ENCODE results near the gene SLC35G4. TPM values are rescaled to one million over a fixed set of nuclear protein-coding genes. Genes with fewer than 3 reads are reported as not detected.
"Not testable (repeated sequence)": the region's sequence is repeated elsewhere in the genome, so short reads cannot be mapped to it uniquely, and the experiment has no call there.

Gene SLC35G4
- not detected in 2 replicates for total RNA-seq (2014; rRNA removed; shearing (Covaris generic))

DNA sequence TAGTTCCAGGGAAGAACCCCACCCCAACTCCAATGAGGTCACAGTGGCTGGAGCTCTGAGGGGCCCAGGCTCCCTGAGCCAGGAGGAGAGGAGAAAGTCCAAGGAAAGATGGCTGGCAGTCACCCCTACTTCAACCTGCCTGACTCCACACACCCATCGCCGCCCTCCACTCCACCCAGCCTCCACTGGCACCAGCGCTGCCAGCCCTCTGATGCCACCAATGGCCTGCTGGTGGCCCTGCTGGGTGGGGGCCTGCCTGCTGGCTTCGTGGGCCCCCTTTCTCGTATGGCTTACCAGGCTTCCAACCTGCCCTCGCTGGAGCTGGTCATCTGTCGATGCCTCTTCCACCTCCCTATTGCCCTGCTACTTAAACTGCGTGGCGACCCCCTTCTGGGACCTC is at the start of gene SLC35G4:
TSS of gene SLC35G4 (plus strand) at position 109 of the 400 bp plus-strand sequence. CDS start at position 109, 0 bp downstream.
- not testable (repeated sequence) for DNase-seq (ENCODE audit: low spot score)

DNA sequence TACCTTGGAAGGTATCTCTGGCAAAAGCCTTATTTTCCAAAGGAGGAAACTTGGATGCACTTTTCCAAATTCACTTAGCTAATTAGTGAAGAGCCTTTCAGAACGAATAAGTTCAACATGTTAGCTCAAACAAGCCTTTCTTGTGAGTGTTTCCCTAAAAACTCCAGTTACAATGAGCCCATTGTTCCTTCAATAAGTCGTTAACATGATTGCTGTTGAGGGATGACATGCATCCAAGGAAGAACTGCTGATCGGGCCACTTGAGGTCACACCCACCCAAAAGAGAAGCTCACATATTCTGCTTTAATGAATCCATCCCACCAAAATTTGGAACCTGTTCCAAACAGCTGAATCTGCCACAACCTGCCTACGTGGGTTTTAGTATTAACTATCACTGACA is 48.1 kb upstream of the SLC35G4 start:
- DNase-seq (ENCODE audit: low spot score), result no peak

DNA sequence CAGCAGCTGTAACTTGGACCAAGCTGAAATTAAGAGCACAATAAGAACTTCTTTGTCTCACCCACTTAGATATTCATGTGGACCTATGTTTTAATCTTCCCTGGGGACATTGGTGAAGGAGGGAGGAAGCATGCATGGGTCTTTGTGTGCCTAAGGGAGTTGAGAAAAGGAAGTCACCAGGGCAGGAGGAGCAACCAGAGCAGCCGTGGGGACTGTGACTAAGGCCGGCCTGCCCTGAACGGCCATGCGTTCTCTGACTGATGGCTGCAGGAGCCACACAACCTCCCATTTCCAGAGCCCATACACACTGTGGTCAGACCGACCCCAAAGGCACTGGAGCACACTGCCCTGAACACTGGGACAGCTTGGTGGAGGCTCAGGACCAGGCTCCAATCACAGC is 43.7 kb upstream of the SLC35G4 start:
- DNase-seq (ENCODE audit: low spot score), result no peak

DNA sequence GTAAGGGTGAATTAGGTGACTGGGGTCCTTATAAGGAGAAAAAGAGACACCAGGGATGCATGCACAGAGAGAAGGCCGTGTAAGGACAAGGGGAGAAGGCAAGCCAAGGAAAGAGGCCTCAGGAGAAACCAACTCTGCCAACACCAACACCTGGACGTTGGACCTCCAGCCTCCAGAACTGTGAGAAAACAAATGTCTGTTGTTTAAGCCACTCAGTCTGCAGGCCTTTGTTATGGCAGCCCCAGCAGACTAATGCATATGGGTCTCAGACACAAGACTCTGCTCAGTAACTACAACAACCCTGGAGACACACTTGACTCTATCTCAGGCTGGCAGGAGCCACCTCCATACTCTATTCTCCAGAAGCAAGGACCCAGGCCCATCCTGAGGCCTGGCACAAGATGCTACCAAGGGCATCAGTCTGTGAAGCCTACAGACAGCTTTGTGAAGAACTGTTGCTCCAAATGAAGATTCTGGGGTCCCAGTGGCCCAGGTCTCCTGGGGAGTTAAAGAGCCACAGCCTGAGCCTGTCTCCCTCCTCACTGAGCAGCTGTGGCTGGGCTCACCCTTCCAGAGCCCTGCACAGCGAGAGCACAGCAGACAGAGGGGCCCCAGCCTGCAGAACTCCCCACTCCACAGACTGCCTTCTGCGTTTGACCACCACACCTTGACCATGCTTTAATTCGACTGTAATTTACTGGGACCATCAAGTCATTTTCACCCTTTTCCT is 43.0 kb upstream of the SLC35G4 start:
- DNase-seq (ENCODE audit: low spot score), result no peak

DNA sequence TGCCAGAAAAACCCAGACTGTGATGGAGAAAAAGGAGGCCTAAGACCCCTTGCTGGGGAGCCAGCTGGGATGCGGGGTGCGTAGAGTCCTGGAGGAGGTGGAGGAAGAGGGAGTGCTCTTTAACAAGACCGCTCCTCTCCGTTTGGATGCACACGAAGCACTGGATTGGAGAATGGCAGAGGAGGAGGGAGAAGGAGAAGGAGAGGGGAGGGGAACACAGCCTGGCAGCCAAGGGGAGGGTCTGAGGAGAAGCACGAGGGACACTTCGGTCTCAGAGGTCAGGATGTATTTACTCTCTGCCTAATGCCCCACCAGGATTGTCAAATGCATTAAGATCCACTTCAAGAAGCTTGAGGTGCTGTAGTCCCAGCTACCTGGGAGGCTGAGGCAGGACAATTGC is 42.0 kb upstream of the SLC35G4 start:
- no peak for DNase-seq (ENCODE audit: low spot score)

DNA sequence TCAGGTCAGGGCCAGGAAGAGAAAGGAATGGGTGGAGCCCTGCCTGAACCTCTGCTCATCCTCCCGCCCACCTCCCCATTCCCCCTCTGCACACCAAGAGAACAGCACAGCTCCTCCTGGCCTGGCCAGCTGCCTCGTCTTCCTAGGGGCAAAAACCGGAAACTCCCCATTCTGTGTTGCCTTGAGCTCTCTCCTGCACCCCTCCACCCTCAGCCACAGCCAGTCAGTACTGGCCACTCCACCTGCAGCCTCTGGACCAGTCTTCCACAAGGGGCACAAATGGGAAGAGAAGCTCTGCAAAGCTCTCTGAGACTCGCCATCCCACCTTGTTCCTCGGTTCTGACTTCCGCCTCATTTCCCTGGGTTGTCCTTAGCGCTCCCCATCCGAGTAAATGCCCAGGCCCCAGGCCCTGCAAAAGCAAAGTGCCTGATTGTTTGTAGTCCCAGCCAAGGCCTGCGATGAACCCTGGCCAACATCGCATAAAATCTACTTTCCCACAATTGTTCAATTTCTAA is 39.3 kb upstream of the SLC35G4 start:
- no peak for DNase-seq (ENCODE audit: low spot score)

DNA sequence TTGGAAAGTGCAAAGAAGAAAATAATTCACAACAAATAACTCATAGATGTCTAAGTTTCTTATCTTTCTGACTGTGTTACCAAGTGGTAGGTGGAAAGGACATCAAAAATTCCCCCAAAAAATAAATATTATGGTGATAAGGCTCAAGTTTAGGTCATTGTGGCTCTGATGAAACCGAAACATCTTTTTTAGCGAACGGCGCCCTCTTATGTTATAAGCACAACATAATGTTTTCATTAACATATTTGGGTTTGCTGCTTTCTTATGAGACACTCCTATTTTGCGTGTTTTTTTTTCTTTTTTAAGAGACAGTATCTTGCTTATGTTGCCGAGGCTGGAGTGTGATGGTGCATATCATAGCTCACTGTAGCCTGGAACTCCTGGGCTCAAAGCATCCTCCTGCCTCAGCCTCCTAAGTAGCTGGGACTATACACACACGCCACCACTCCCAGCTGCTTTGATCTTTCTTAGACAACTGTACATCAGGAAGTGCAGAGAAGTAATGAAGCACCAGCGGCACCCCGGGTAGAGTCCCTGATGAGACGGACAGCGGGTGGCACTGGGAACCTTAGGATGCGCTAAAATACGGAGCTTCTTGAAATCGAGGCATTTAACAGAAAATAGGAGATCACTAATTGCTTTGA is 38.5 kb upstream of the SLC35G4 start:
- DNase-seq (ENCODE audit: low spot score), result peak; percentile 19

DNA sequence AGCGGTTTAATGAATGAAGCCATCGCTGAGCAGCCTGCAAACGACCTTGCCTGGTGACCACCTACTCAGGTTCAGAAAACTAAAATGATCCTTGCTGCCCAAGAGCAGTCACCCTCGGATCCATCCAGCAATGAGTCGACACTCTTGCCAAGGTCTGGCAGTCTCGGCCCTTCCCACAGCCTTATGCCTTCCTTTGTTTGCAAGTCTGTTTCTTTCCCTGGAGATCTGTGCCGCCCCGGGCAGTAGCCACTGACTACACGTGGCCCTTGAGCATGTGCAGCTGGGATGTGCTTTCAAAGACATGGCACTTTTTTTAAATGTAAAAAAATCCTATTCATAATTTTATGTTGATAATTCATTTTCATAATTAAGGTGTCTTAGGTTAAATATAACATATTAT is 37.2 kb upstream of the SLC35G4 start:
- DNase-seq (ENCODE audit: low spot score), result no peak

DNA sequence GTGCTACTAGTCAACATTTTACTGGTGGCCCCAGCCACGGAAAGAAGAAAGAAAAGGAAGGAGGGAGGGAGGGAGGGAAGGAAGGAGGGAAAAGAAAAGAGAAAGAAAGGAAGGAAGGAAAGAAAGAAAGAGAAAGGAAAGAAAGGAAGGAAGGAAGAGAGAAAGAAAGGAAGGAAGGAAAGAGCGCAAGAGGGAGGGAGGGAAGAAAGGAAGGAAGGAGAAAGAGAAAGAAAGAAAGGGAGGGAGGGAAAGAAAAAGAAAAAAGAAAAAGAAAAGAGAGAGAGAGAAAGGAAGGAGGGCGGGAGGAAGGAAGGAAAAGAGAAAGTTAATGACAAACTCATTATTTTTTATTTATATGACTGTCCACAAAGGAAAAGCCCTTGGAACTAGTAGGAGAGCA is 34.9 kb upstream of the SLC35G4 start:
- DNase-seq (ENCODE audit: low spot score), result no peak

DNA sequence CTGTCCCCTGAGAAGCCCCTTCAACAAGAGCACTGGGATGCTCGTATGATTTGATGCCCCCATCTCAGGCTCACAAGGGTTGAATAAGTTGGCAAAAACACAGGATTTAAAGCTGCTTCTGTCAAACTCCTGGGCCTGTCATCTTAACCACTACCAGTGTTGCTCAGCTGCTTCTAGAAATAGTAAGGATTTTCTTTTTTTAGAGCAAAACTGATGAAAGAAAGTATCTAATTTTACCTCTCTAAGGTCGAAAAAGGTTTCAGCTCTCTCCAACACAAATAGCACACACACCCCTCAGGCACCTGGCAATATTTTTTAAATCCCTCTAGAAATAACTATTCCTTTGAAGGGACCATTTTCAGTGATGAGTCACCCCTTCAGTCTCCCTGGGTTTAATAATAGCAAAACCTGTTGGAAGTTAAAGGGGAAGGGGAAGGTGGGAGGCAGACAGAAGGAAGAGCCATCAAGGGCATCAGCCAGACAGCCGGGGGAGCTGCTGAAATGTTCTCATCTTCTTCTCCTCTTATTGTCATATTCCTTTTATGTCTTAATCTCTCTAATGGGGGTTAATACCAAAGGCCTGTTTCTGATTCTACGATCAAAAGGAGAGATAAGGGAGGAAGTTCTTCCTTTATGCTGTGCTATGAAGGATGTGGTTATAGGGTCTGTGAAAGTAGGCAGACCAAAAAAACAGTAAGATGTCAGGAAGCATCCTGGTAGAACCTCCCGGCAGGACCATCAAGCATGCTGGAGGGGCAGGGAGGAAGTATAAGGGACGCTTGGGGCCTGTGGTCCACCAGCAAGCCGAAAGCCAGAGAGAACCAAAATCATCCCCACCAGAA is 31.9 kb upstream of the SLC35G4 start:
- DNase-seq (ENCODE audit: low spot score), result no peak

DNA sequence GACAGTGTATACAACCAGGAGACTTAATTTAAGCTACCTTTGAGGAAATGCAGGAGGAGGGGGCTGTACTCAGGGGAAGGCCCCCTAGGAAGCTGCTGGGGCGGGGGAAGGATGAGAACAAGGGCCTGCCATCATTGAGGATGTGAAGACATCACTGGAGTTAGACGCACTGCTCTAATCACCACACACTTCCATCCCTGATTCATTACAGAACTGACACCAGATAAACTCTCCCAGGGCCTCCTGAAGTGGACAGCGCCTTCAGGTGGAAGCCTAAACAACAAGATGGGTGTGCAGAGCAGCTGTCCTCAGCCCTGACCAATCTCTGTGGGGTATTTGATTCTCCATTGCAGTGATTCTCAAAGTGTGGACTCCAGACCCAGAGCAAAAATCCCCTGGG is 30.6 kb upstream of the SLC35G4 start:
- no peak for DNase-seq (ENCODE audit: low spot score)

DNA sequence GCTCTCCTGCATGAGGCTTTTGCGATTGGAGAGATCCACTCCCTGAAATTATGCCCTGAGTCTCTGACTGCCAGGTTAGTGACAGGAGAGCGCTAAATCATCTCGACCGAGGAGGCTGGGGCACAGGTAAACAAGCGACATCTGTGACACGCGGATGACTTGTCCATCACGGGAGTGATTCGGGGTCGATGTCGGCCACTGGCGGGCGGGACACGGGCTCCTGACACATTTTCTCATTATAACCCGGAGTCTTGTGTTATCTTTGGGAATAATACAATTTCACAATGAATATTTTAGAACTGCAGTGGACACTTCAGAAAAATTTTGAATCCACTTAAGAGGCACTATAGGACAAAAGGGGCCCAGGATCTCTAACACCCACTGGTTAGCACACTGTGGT is 29.5 kb upstream of the SLC35G4 start:
- DNase-seq (ENCODE audit: low spot score), result no peak

DNA sequence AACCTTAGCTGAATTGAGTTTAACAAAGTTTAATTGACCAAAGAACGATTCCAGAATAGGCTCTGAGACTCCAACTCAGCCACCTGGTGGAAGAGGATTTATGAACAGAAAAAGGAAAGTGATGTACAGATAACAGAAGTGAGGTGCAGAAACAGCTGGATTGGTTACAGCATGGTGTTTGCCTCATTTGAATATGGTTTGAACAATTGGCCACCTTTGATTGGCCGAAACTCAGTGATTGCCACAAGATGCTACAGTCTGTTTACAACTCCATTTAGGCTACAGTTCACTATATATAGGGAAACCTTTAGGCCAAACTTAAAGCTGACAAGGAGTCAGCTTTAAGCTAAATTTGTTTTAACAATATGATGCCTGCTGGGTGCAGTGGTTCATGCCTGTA is 28.1 kb upstream of the SLC35G4 start:
- DNase-seq (ENCODE audit: low spot score), result no peak

DNA sequence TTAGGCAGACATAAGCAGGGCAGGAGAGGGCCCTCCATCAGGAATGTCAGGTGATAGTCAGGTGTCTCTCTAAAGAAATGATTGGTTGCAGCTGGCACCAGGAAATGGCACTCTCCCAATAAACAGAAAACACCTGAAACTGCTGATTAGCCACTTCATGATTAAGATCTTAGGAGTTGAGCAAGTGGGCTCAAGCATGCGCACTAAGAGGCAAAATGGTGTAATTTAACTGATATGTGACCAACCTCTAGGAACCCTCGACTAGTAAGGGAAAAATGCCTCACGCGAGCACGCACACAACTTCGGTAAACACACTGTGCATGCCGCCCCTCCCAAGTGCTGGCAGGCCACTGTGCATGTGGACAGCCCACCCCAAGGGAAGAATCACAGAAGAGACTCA is 23.8 kb upstream of the SLC35G4 start:
- DNase-seq (ENCODE audit: low spot score), result no peak

DNA sequence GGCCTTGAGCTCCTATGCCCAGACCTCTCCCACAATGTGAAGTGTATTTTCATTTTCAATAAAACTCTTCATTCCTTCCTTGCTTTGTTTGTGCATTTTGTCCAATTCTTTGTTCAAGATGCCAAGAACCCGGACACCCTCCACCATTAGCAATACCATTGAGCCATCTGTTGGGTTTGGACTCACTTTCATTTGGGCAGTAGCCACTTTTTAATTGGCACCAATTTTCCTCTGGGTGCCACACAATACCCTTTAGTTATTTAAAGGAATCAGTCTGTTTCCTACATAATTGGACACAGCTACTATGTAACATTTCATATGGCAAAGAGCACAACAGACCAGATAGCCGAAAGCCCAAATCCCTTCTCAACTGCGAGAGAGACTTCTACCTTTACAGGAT is 22.5 kb upstream of the SLC35G4 start:
- DNase-seq (ENCODE audit: low spot score), result no peak

DNA sequence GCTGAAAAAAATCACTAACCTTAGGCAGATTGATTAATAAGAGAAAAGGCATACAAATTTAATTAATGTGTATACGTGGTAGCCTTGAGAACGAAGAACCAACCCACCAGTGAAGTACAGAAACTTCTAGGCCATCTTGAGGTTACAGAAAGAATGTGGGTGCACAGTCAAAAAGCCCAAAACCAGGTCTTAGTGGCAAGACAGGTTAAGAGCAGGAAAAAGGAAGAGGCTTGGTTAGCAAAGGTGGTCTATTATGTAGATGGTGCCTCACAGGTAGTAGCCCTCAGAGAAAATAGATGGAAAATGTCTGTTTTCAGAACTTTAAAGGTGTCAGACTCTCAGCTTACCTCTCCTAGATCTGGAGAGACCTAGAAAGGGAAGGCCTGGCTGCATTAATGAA is 22.0 kb upstream of the SLC35G4 start:
- DNase-seq (ENCODE audit: low spot score), result no peak

DNA sequence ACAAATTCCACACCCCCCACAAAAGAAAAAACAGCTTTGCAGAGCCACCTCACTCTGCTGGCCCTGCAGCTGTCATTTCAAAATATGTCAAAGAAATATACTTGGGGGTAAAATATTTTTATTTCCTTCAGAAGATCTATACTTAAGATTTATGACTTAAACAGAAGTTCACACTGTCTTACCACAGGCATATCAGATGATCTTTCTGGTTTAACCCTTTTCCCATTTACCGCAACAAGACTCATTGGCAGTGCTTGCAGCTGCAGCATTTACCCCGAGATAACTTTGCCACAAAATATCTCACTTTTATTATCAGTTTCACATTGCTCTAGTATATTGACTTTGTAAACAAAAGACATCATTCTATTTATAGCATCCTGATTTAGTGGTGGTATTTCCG is 21.6 kb upstream of the SLC35G4 start:
- no peak for DNase-seq (ENCODE audit: low spot score)

DNA sequence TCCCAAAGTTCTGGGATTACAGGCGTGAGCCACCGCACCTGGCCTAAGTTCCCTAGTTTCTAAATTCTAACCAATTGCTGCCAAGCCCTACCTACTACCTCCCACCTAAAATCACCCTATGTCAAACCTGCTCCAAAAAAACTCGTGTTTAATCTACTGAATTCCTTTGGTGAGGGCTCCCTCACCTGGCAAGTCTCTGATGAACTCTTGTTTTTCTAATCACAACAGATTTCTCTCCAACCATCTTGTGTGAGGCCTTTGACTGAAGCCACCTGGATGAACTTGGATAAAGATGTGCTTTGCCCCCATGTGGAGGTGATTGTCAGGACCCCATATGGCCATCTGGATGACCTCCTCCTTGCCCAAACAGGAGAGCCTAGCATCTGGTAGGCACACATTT is 17.4 kb upstream of the SLC35G4 start:
- DNase-seq (ENCODE audit: low spot score), result no peak

DNA sequence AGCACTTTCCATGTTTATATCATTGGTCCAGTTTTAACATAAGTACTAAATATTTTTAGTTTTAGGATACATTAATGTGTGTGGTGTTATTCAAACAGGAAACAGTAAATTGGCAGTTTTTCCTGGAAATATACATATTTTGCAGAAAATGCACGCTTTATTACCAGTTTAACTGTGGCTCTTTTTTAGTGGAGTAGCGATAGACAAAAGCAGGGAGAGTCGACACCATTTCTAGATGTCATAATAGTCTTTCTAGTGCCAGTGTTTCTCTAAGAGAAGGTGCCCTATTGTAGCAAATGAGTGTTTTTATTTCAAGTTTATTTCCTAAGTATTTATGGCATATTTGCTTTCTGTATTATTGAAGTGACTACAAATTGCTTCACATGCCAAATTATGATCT is 9.1 kb upstream of the SLC35G4 start:
- DNase-seq (ENCODE audit: low spot score), result no peak

DNA sequence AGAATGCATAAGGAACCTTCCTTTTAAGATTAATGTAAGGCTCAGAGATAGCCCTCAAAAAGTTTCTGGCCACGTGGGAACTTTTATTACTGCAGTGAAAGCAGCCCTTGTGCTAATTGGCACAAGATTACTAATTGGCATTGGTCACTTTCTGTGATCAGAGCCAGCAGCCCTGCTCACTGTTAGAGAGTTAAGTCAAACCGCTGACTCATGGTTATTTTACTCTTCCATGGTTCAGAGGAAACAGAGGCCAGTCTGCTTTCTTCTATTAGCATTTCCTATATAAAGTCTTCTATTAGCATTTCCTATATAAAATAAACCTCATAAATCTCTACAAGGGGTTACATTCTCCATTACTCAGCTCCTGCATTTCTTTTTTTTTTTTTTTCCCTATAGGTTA is 1.5 kb upstream of the SLC35G4 start:
- DNase-seq (ENCODE audit: low spot score), result no peak

DNA sequence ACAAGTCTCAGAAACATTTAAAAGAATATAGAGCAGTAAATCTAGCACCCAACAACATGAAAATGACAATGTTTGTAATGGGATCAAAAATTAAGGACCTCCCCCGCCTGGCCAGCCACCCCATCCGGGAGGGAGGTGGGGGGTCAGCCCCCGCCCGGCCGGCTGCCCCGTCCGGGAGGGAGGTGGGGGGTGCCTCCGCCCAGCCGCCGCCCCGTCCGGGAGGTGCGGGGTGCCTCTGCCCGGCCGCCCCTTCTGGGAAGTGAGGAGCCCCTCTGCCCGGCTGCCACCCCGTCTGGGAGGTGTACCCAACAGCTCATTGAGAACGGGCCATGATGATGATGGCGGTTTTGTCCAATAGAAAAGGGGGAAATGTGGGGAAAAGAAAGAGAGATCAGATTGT is 778 bp upstream of the SLC35G4 start:
- not testable (repeated sequence) for DNase-seq (ENCODE audit: low spot score)

DNA sequence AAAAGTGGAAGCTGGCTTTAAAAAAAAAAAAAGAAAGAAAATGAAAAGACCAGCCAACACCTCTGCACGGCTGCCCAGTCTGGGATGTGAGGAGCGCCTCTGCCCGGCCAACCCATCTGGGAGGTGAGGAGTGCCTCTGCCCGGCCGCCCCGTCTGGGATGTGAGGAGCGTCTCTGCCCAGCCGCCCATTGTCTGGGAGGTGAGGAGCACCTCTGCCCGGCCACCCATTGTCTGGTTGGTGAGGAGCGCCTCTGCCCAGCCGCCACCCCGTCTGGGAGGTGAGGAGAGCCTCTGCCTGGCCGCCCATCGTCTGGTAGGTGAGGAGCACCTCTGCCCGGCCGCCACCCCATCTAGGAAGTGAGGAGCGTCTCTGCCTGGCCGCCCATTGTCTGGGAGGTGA is 3.7 kb downstream of the SLC35G4 start:
- not testable (repeated sequence) for DNase-seq (ENCODE audit: low spot score)

DNA sequence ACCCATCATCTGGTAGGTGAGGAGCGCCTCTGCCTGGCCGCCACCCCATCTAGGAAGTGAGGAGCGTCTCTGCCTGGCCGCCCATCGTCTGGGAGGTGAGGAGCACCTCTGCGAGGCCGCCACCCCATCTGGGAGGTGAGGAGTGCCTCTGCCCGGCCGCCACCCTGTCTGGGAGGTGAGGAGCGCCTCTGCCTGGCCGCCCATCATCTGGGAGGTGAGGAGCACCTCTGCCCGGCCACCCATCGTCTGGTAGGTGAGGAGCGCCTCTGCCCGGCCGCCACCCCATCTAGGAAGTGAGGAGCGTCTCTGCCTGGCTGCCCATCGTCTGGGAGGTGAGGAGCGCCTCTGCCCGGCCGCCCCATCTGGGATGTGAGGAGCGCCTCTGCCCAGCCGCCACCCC is 4.2 kb downstream of the SLC35G4 start:
- DNase-seq (ENCODE audit: low spot score), result not testable (repeated sequence)

Data from H4 (cell line).